ENCODE results near the gene AEN. TPM values are rescaled to one million over a fixed set of nuclear protein-coding genes. Genes with fewer than 3 reads are reported as not detected.
A peak's percentile ranks its signal among the peaks of the same experiment; 100 is the strongest.

The AEN gene
- total and polyA plus RNA-seq, 2 of the 8 experiments (the other 6 are each of a cell fraction or from before 2014, with no cell fraction given): 112 to 122 TPM

DNA sequence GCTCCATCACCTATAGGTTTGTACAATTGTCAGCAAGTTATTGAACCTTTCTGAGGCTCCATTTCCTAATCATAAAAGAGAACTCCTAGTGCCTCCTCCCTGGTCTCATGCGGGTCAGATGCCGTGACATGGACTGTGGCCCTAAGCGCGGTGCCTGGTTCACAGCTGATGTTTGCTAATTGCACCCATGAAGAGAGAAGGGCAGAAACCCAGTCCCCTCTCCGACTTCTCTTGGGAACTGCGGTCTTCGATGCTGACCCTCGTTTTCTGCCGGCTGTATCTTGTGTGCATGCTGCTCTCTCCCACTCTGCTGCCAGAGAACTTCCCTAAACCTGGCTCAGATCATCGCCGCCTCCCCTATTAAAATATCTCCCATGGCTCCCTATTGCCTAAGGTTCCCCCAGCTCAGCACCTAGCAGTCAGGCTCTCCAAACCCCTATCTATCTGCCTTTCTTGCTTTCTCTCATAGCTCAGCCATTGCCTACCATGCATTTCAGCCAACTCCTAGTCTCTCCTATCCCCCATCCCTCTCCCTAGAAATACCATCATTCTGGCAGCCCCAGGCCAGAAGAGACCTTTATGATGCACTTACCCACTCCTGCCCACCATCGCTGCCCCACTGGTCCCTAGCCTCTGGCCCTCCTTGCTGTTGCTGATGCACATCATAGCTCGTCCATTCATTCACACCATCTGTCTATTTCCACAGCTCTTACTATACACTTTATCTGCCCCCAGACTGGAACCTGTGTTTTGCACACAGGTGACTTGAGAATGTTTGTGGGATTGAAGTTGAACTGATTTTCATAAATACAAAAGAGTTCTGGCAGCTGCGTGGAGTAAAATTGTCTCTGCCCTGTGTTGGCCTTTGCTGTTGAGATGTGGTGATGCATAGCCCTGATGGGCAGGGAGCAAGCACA is 24.3 kb downstream of the AEN start:
- H2BK5ac ChIP-seq (ENCODE audit: low read depth, low read length): no peak overlapping the region
- no peak overlapping the region; a peak in 1 of 7 replicates for H3K9ac ChIP-seq (replicated peaks in 1 of 4; ENCODE audit: extremely low read depth in 1 of 4, low read depth in 3 of 4, low read length in 3 of 4)
- peaks cover 0 to 5% (median 2%) of the 10 kb centered on the region in 4 experiments; a peak in 4 of 7 replicates for H3K4me1 ChIP-seq (replicated peaks in 1 of 4; ENCODE audit: control insufficient read depth in 3 of 4, insufficient read depth in 4 of 4, low read length in 3 of 4)
- no peak overlapping the region for H2BK15ac ChIP-seq (ENCODE audit: low read length)
- H3K4me3 ChIP-seq (ENCODE audit: extremely low read depth in 1 of 4, insufficient read depth in 2 of 4, low read depth in 3 of 4, low read length in 4 of 4): no peak overlapping the region
- POLR2A ChIA-PET (ENCODE audit: partially characterized antibody): interaction anchor here (0.9 to 2.1 kb wide), 5 partner anchors 8 to 24 kb away, joined by 3 to 7 read pairs (median 3); partner anchors contain the start of gene AEN
- H3K27me3 ChIP-seq (replicated peaks in 1 of 4; ENCODE audit: control insufficient read depth in 3 of 4, extremely low read depth in 1 of 4, insufficient read depth in 3 of 4, low read length in 3 of 4): no peaks in the 10 kb centered on the region
- H2BK12ac ChIP-seq (ENCODE audit: low read depth, low read length): no peak overlapping the region
- no peaks in the 10 kb centered on the region for H3K23me2 ChIP-seq (ENCODE audit: low read depth, low read length)
- H3K79me2 ChIP-seq (ENCODE audit: control insufficient read depth in 1 of 2, insufficient read depth in 2 of 2, low read length in 2 of 2): no peaks in the 10 kb centered on the region
- H3K4ac ChIP-seq (replicated peaks; ENCODE audit: insufficient read length, low read depth, low read length): no peak overlapping the region
- no peak overlapping the region for H3K27ac ChIP-seq (ENCODE audit: low read depth, low read length)
- H4K8ac ChIP-seq (ENCODE audit: extremely low read depth, insufficient read depth, low read length): no peak overlapping the region
- no peak overlapping the region for H2AFZ ChIP-seq (ENCODE audit: low read length)
- WGBS, 2 experiments (ENCODE audit: extremely low coverage in 1 of 2, insufficient coverage in 1 of 2, insufficient read length in 1 of 2, insufficient replicate concordance in 2 of 2, low coverage in 1 of 2, low lambda C conversion rate in 2 of 2, missing lambda C conversion rate in 1 of 2): 93% methylated on average over 14 of the region's 14 CpGs; no CpG with 5 or more reads in 1 of the 2 experiments
- H2BK120ac ChIP-seq (replicated peaks; ENCODE audit: low read depth, low read length): no peak overlapping the region
- DNase-seq (ENCODE audit: low read depth in 1 of 2, low spot score in 2 of 2): peak in 1 of 2 experiments; percentile 13
- no peak overlapping the region for H3K23ac ChIP-seq (ENCODE audit: insufficient read length)
- H2BK20ac ChIP-seq (ENCODE audit: low read length): no peak overlapping the region
- H4K5ac ChIP-seq (ENCODE audit: insufficient read length, low read depth, low read length): no peak overlapping the region
- no peaks in the 10 kb centered on the region for H4K20me1 ChIP-seq (replicated peaks in 1 of 2; ENCODE audit: control insufficient read depth in 1 of 2, insufficient read depth in 2 of 2, low read length in 2 of 2)
- H3K9me3 ChIP-seq (ENCODE audit: insufficient read depth in 2 of 2, low read depth in 1 of 2, low read length in 1 of 2): no peaks in the 10 kb centered on the region
- CTCF ChIA-PET (ENCODE audit: partially characterized antibody): interaction anchor here (0.6 to 1.4 kb wide), 7 partner anchors 10 to 385 kb away, joined by 3 to 4 read pairs (median 3); no protein-coding TSS in a partner anchor
- no peak overlapping the region for H2AK5ac ChIP-seq (ENCODE audit: low read depth, low read length)
- no peaks in the 10 kb centered on the region for H3K36me3 ChIP-seq (ENCODE audit: control insufficient read depth in 2 of 4, insufficient read depth in 4 of 4, low read length in 3 of 4)
- H3K56ac ChIP-seq (replicated peaks; ENCODE audit: insufficient read length, low read depth, low read length): no peak overlapping the region
- H3K18ac ChIP-seq (ENCODE audit: extremely low read depth, low read length): no peak overlapping the region
- no peak overlapping the region for H3K4me2 ChIP-seq (ENCODE audit: insufficient read depth in 1 of 2, low read depth in 2 of 2, low read length in 2 of 2)
- no peaks in the 10 kb centered on the region; the same call in 1 of the 2 replicates for H3K79me1 ChIP-seq (ENCODE audit: low read depth, low read length)
- H4K91ac ChIP-seq (replicated peaks; ENCODE audit: insufficient read length, low read length): no peak overlapping the region
- no peak for FAIRE-seq
- H3K14ac ChIP-seq (ENCODE audit: insufficient read length): no peak overlapping the region
- no peak for TF ChIP-seq CREB1 (IDR thresholded peaks at IDR 0.05)
- no peak for TF ChIP-seq KDM4A (IDR thresholded peaks at IDR 0.05; ENCODE audit: low read depth, low read length, severe bottlenecking)
- no peak for TF ChIP-seq EZH2 (IDR thresholded peaks at IDR 0.05; ENCODE audit: low read depth, low read length, severe bottlenecking)
- TF ChIP-seq, protein P1, sequence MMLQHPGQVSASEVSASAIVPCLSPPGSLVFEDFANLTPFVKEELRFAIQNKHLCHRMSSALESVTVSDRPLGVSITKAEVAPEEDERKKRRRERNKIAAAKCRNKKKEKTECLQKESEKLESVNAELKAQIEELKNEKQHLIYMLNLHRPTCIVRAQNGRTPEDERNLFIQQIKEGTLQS (IDR thresholded peaks at IDR 0.05; ENCODE audit: insufficient read depth, low read depth, low read length): no peak
- TF ChIP-seq RBBP5 (IDR thresholded peaks at IDR 0.05; ENCODE audit: borderline replicate concordance, low read depth, low read length): no peak
